Epithelial cell of alveolus of lung (primary cell): ENCODE data around the gene ZNF682. TPM values are rescaled to one million over a fixed set of nuclear protein-coding genes. Genes with fewer than 3 reads are reported as not detected.

Experiments used
- total RNA-seq: library from RNA; depleted of rRNA; stranded (reverse); fragments of >200 nt; gene quantifications from 2 replicates; pipeline ENCODE4 v1.2.1, GENCODE V29; 2015

The ZNF682 gene
- 1.3 and 5.0 TPM in 2 replicates for total RNA-seq

DNA sequence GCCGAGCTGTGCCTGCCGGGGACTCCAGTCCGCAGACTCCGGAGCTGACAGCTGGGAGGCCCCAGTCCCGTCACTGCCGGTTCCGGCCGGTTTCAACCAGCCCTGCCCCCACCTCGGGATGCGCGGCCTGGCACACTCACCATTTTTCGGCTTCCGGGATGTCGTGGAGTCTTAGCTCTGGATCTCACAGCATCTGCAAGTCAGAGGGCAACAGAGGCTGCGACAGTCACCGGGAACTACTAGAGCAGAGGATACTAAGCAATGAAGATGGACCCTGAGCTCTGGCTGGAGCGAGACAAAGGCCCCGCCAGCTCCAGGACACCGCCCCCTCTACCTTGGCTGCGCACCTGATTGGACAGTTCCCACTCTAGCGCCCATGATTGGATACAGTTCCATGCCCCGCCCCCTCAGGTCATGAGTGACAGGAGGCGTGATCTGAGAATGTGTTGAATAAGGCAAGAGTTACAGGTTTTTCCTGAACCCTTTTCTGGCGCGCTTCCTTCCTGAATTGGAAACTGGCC is at the start of gene ZNF682:
Gene ZNF682 (minus strand): TSS at position 303 of the 521 bp plus-strand sequence. CDS start 160 bp downstream, at position 143.

GRCh38 chr19:20077791-20078463 is 38.6 kb upstream of the ZNF682 start, which contains the start of gene ZNF90:
Gene ZNF90, plus strand, starts transcription at chr19:20078000. Its CDS starts 133 bp downstream, at chr19:20078133.

Other genes with a start within 250 kb of the ZNF682 start
- gene ZNF506, start 217.8 kb downstream of the ZNF682 start, total RNA-seq = 6.5 and 18.7 TPM in 2 replicates
- 3.9 and 7.9 TPM in 2 replicates for gene ZNF253, start 173.6 kb downstream of the ZNF682 start, total RNA-seq
- 6.1 and 9.1 TPM in 2 replicates for gene ZNF93, start 138.6 kb downstream of the ZNF682 start, total RNA-seq
- 1.8 and 5.2 TPM in 2 replicates for gene ZNF90, start 38.5 kb upstream of the ZNF682 start, total RNA-seq
- gene ZNF486, start 127.7 kb upstream of the ZNF682 start, total RNA-seq = 6.5 and 8.1 TPM in 2 replicates